SH-SY5Y (cell line): Measurements from ENCODE around the gene THAP7.

ENCODE experiments used
- GATA2 ChIP-seq: IDR thresholded peaks from 2 replicates; pipeline ENCODE4 v1.6.1; 2011; ENCODE audit warnings: mild to moderate bottlenecking, low read depth, low read length
- GATA3 ChIP-seq: IDR thresholded peaks from 2 replicates; pipeline ENCODE4 v1.6.1; 2011; ENCODE audit warnings: low read depth, mild to moderate bottlenecking, low read length, moderate library complexity

The THAP7 gene

GRCh38 chr22:21001601-21002325 is at the start of gene THAP7:
Gene THAP7, minus strand, starts transcription at chr22:21002118. Its CDS starts 207 bp downstream, at chr22:21001911.
- TF ChIP-seq GATA3 (no peak), GATA2 (no peak)

- TF ChIP-seq GATA3 (no peak), GATA2 (no peak)
These were observed 49.4 kb upstream of the THAP7 start for GRCh38 chr22:21051145-21051830.

- TF ChIP-seq GATA3, result no peak
- no peak for TF ChIP-seq GATA2
These were observed 45.8 kb upstream of the THAP7 start for GRCh38 chr22:21047730-21048129.

- TF ChIP-seq GATA2 (no peak), GATA3 (no peak)
These were observed 45.2 kb upstream of the THAP7 start for GRCh38 chr22:21047035-21047661.

GRCh38 chr22:21045585-21046294 is 43.8 kb upstream of the THAP7 start, which contains the start of gene LRRC74B:
Gene LRRC74B, plus strand, starts transcription at chr22:21045946. Its CDS starts 41 bp downstream, at chr22:21045987.
- TF ChIP-seq GATA3 (no peak), GATA2 (no peak)

GRCh38 chr22:21044931-21045584 is 43.1 kb upstream of the THAP7 start:
- no peak for TF ChIP-seq GATA2
- TF ChIP-seq GATA3, result no peak

GRCh38 chr22:21043860-21044535 is 42.1 kb upstream of the THAP7 start:
- TF ChIP-seq GATA2 (no peak), GATA3 (no peak)

GRCh38 chr22:21042978-21043859 is 41.3 kb upstream of the THAP7 start:
- TF ChIP-seq GATA2 (no peak), GATA3 (no peak)

- no peak for TF ChIP-seq GATA2
- no peak for TF ChIP-seq GATA3
These were observed 40.0 kb upstream of the THAP7 start for GRCh38 chr22:21041937-21042336.

- TF ChIP-seq GATA2 (no peak), GATA3 (no peak)
These were observed 36.5 kb upstream of the THAP7 start for GRCh38 chr22:21038405-21038804.

- TF ChIP-seq GATA2 (no peak), GATA3 (no peak)
These were observed 33.1 kb upstream of the THAP7 start for GRCh38 chr22:21034989-21035388.

GRCh38 chr22:21033895-21034294 is 32.0 kb upstream of the THAP7 start:
- TF ChIP-seq GATA2 (no peak), GATA3 (no peak)
